Measurements from ENCODE around the gene RASSF10.

- TF ChIP-seq CTCF (conservative IDR thresholded peaks at IDR 0.05) = no peak
- no peak for TF ChIP-seq ZFX (IDR thresholded peaks at IDR 0.05)
These were observed 17.7 kb upstream of the RASSF10 start for GRCh38 chr11:12991426-12991825.
